Measurements from ENCODE around the gene KICS2. TPM values are rescaled to one million over a fixed set of nuclear protein-coding genes. Genes with fewer than 3 reads are reported as not detected.

The KICS2 gene
- total and polyA plus RNA-seq, 2 of the 13 experiments (the other 11 are each of a cell fraction or from before 2014, with no cell fraction given) = 3.5 to 6.6 TPM

DNA sequence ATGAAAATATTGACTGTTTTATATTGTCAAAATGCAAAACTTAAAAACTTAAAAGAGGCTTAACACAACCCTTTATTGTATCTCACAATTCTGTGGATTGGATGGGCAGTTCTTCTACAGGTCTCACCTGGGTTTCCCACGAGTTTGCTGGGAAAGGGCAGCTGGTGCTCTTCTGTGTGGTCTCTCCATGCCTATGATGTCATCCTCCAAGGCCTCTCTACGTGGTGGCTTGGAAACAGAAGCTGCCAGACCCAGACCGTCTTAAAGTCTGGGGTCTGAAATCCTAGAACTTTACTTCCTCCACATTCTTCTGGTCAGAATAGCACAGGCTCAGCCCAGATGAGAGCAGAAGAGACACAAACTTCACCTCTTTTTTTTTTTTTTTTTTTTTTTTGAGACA, 36.5 kb upstream of the KICS2 start:
- Histone ChIP-seq H3K9me3 (ENCODE audit: low read length) (no peaks in the 10 kb centered on the region), H3K9ac (ENCODE audit: insufficient read depth, low read depth, low read length) (no peak overlapping the region), H3K4me1 (ENCODE audit: insufficient read depth, low read length) (no peaks in the 10 kb centered on the region), H3K79me2 (ENCODE audit: insufficient read depth, low read length) (no peaks in the 10 kb centered on the region), H3K36me3 (replicated peaks in 1 of 2; ENCODE audit: control insufficient read depth in 1 of 2, insufficient read depth in 2 of 2, low read length in 2 of 2) (no peaks in the 10 kb centered on the region), H3K4me3 (replicated peaks in 1 of 3; ENCODE audit: insufficient read depth in 1 of 3, low read depth in 2 of 3, low read length in 3 of 3) (no peak overlapping the region), H3K27ac (ENCODE audit: extremely low read length, insufficient read depth, low read length) (no peak overlapping the region), H2AFZ (ENCODE audit: low read length) (no peak overlapping the region), H4K20me1 (ENCODE audit: insufficient read depth, low read length) (no peaks in the 10 kb centered on the region), H3K4me2 (ENCODE audit: low read depth, low read length) (no peak overlapping the region), H3K27me3 (ENCODE audit: control insufficient read depth in 1 of 2, insufficient read depth in 2 of 2, low read length in 2 of 2) (no peaks in the 10 kb centered on the region)
- WGBS (ENCODE audit: low lambda C conversion rate) = 0% methylated on average over 3 of the region's 3 CpGs
- DNase-seq (ENCODE audit: low spot score) (no peak), FAIRE-seq (no peak), ATAC-seq (no peak)
- CTCF ChIA-PET (ENCODE audit: low intra/inter-chr PET ratio, low total read pairs) = no interaction called here
- no TSS peak for BruUV-seq (replicated peaks)
- intact Hi-C loops (cut with micrococcal nuclease; ENCODE audit: unreplicated experiment) (loop anchor here (5.0 kb wide), 1 partner anchor 586 kb away; no protein-coding TSS in a partner anchor), in situ Hi-C loops (cut with HindIII; ENCODE audit: extremely low pct_ligation_motif_present, low pct_unique_long_range_greater_than_20kb) (loop anchor here (5.0 kb wide), 1 partner anchor 416 kb away; the partner anchor contains the start of gene SRGAP1)
- POLR2A ChIA-PET = no interaction called here
- peak; percentile 34; the same call in 1 of the 2 replicates for TF ChIP-seq ATF7 (IDR thresholded peaks at IDR 0.05)
- TF ChIP-seq ATF7 (CRISPR knock-in tag; IDR thresholded peaks at IDR 0.05) = no peak
- TF ChIP-seq MEF2D (CRISPR knock-in tag; IDR thresholded peaks at IDR 0.05) = no peak

DNA sequence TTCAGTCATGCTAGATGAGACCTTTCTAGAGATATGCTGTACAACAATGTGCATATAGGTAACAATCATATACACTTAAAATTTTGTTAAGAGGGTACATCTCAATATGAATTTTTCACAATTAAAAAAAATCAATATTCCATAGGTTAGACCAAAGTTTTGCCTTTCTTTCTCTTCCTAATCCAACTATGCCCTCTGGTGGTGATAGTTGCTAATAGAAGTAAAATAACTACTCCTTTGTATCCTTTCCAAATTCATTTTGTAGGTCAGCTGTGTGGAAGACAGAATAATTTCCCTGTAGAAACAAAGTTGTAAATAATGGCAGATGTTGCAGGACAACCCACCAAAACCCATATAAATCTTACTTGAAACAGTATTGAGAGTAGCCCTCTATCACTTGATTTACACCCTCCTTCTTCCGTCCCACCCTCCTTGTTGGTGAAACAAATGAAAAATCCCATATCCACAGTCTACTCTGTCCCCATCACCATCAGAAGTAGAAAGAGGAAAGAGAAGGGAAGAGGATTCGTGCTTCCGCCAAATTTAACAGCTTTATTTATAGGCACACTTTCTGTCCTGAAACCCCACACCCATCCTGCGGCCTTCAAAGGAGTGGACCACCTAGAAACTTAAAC, 34.2 kb upstream of the KICS2 start:
- intact Hi-C loops (cut with micrococcal nuclease; ENCODE audit: unreplicated experiment) (loop anchor here (1.0 to 5.0 kb wide), 4 partner anchors 75 to 584 kb away; no protein-coding TSS in a partner anchor), in situ Hi-C loops (cut with HindIII; ENCODE audit: extremely low pct_ligation_motif_present, low pct_unique_long_range_greater_than_20kb) (loop anchor here (5.0 kb wide), 1 partner anchor 414 kb away; the partner anchor contains the start of gene SRGAP1)
- DNase-seq (ENCODE audit: low spot score) (peak; percentile 49), ATAC-seq (no peak), FAIRE-seq (no peak)
- no peak overlapping the region for H3K4me2 ChIP-seq (ENCODE audit: low read depth, low read length)
- H2AFZ ChIP-seq (ENCODE audit: low read length) = no peak overlapping the region
- POLR2A ChIA-PET = no interaction called here
- H3K79me2 ChIP-seq (ENCODE audit: insufficient read depth, low read length) = no peaks in the 10 kb centered on the region
- H3K9ac ChIP-seq (ENCODE audit: insufficient read depth, low read depth, low read length) = no peak overlapping the region
- H3K4me3 ChIP-seq (replicated peaks in 1 of 3; ENCODE audit: insufficient read depth in 1 of 3, low read depth in 2 of 3, low read length in 3 of 3) = no peak overlapping the region
- H3K4me1 ChIP-seq (ENCODE audit: insufficient read depth, low read length) = no peaks in the 10 kb centered on the region
- no peaks in the 10 kb centered on the region for H3K27me3 ChIP-seq (ENCODE audit: control insufficient read depth in 1 of 2, insufficient read depth in 2 of 2, low read length in 2 of 2)
- H3K27ac ChIP-seq (ENCODE audit: extremely low read length, insufficient read depth, low read length) = no peak overlapping the region
- 67% methylated on average over 4 of the region's 4 CpGs for WGBS (ENCODE audit: low lambda C conversion rate)
- H3K9me3 ChIP-seq (ENCODE audit: low read length) = no peaks in the 10 kb centered on the region
- no TSS peak for BruUV-seq (replicated peaks)
- H3K36me3 ChIP-seq (replicated peaks in 1 of 2; ENCODE audit: control insufficient read depth in 1 of 2, insufficient read depth in 2 of 2, low read length in 2 of 2) = no peaks in the 10 kb centered on the region
- CTCF ChIA-PET (ENCODE audit: low intra/inter-chr PET ratio, low total read pairs) = interaction anchor here (0.8 to 3.7 kb wide), 4 partner anchors 413 to 584 kb away, joined by 3 to 48 read pairs (median 15); no protein-coding TSS in a partner anchor
- no peaks in the 10 kb centered on the region for H4K20me1 ChIP-seq (ENCODE audit: insufficient read depth, low read length)
- TF ChIP-seq NFIB (CRISPR knock-in tag; IDR thresholded peaks at IDR 0.05; ENCODE audit: borderline replicate concordance) (no peak), NR3C1 (CRISPR knock-in tag; IDR thresholded peaks at IDR 0.05) (no peak), KDM3A (CRISPR knock-in tag; IDR thresholded peaks at IDR 0.05; ENCODE audit: low read depth) (no peak), SMC3 (IDR thresholded peaks at IDR 0.05; ENCODE audit: low read length) (peak; percentile 92), ZZZ3 (CRISPR knock-in tag; IDR thresholded peaks at IDR 0.05; ENCODE audit: borderline replicate concordance) (no peak), ZFY (CRISPR knock-in tag; IDR thresholded peaks at IDR 0.05) (no peak), KAT8 (CRISPR knock-in tag; IDR thresholded peaks at IDR 0.05) (no peak), ZNF567 (CRISPR knock-in tag; IDR thresholded peaks at IDR 0.05; ENCODE audit: borderline replicate concordance) (no peak), ERF (CRISPR knock-in tag; IDR thresholded peaks at IDR 0.05) (no peak), ZNF556 (CRISPR knock-in tag; IDR thresholded peaks at IDR 0.05; ENCODE audit: borderline replicate concordance) (no peak), MZF1 (CRISPR knock-in tag; IDR thresholded peaks at IDR 0.05; ENCODE audit: borderline replicate concordance) (no peak), ONECUT2 (CRISPR knock-in tag; IDR thresholded peaks at IDR 0.05) (peak; percentile 74), ATF1 (CRISPR knock-in tag; IDR thresholded peaks at IDR 0.05) (no peak), PHF5A (CRISPR knock-in tag; IDR thresholded peaks at IDR 0.05; ENCODE audit: low read depth, unreplicated experiment) (no peak), ZBTB20 (CRISPR knock-in tag; IDR thresholded peaks at IDR 0.05; ENCODE audit: borderline replicate concordance, low read depth) (0 out of 2 replicates have a peak, but pooled peaks have one; percentile 30)
- TF ChIP-seq, protein P1, sequence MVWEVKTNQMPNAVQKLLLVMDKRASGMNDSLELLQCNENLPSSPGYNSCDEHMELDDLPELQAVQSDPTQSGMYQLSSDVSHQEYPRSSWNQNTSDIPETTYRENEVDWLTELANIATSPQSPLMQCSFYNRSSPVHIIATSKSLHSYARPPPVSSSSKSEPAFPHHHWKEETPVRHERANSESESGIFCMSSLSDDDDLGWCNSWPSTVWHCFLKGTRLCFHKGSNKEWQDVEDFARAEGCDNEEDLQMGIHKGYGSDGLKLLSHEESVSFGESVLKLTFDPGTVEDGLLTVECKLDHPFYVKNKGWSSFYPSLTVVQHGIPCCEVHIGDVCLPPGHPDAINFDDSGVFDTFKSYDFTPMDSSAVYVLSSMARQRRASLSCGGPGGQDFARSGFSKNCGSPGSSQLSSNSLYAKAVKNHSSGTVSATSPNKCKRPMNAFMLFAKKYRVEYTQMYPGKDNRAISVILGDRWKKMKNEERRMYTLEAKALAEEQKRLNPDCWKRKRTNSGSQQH (CRISPR knock-in tag; IDR thresholded peaks at IDR 0.05; ENCODE audit: low read depth) = no peak
